NCI-H1436 treated with DMSO at 0.1 percent for 48 hours (cell line): ENCODE measurements around the gene SLC2A10.

ENCODE experiments used
- DNase-seq: peaks from one replicate; lab custom pipeline; 2025; lab: John Stamatoyannopoulos, UW

SLC2A10 gene

DNA sequence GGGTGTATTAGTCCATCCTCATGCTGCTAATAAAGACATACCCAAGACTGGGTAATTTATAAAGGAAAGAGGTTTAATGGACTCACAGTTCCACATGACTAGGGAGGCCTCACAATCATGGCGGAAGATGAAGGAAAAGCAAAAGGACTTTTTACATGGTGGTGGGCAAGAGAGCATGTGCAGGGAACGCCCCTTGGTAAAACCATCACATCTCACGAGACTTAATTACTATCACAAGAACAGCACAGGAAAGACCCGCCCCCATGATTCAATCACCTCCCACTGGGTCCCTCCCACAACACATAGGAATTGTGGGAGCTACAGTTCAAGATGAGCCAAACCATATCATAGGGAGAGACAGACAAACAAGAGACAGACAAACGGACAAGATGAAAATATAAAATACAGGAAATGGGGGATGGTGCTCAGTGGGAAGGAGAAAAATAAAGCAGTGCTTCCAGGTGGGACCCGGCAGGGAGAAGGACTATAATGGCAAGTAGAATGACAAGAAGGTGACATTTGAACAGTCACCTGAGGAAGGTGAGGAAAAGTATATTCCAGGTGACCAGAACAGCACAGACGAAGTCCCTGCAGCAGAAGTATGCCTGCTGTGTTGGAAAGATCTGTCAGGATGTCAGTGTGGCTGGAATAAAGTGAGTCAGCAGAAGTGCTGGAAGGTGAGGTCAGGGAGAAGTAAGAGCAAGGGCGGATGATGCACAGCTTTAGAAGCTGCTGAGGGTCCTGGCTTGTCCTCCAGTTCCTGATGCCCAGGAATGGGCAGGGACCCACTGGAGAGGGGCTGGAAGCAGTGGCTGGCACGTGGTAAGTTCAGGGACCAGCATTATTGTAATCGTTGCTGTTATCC lies 61.1 kb downstream of the SLC2A10 start:
- no peak for DNase-seq

- no peak for DNase-seq
Measured at GRCh38 chr20:46771195-46771588, 61.7 kb downstream of the SLC2A10 start.

GRCh38 chr20:46772901-46773300 lies 63.5 kb downstream of the SLC2A10 start:
- no peak for DNase-seq

- DNase-seq = no peak
Measured at GRCh38 chr20:46773680-46774079, 64.2 kb downstream of the SLC2A10 start.

- DNase-seq = peak; percentile 81
Measured at GRCh38 chr20:46774236-46774635, 64.8 kb downstream of the SLC2A10 start.

GRCh38 chr20:46774943-46775560 lies 65.6 kb downstream of the SLC2A10 start:
- no peak for DNase-seq

- no peak for DNase-seq
Measured at GRCh38 chr20:46775806-46776205, 66.4 kb downstream of the SLC2A10 start.

DNA sequence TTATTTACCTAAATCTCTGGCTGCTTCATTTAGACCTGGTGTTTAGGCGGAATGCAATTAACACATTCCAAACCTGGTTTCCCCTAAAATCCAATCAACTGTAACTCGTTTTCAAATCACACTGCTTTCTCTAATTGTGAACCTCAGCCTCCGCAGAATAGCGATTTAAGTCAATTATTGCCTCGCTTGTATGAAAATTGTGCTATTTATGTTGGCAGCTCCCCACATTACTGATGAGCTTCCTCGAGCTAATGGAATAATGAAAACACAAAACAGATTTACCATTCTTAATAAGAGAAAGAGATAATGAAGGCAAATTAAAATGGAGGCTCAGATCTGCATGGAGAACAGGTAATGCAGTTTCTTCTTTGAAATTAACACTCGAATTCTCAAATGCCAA lies 67.9 kb downstream of the SLC2A10 start:
- no peak for DNase-seq

DNA sequence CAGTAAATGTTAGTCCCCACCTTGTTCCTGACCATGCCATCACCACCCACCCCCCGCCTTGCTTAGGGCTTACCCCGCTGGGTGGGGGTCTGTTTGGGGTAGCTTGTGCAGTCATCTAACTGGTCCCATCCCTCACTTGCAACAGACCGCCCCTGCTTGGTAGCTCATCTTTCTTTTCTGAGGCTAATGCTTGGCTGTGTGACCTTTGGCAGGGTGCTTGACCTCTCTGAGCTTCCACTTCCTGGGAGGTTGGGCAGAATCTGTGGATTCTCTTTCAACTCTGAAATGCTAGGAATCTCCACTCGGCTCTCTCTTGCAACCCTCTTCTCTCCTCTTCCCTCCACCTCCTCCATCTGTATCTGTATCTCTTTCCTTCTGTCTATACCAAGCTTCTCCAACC lies 70.4 kb downstream of the SLC2A10 start:
- DNase-seq = no peak

- no peak for DNase-seq
Measured at GRCh38 chr20:46784436-46785127, 75.1 kb downstream of the SLC2A10 start.
